Gastrocnemius medialis (tissue), 4 donors: ENCODE measurements around the gene PCSK6. TPM values are rescaled to one million over a fixed set of nuclear protein-coding genes. Genes with fewer than 3 reads are reported as not detected.

ENCODE experiments used
- ATAC-seq, 2 donors: fragments of 150-250 bp; one replicate each; pipeline ENCODE4 v1.9.1; 2016
- DNase-seq, 2 donors: peaks; one replicate each; pipeline ENCODE4 v3.0.0-alpha.2; 2019
- H3K27ac ChIP-seq, 4 donors: fragments of 200-600 bp; sonication (generic); 1 replicate in 1 of 4; 2 replicates in 3 of 4; pipeline ENCODE4 v1.5.1; 2016 to 2018; ENCODE audit warnings: mild to moderate bottlenecking in 2 of 4, moderate library complexity in 1 of 4
- H3K27me3 ChIP-seq, 3 donors: fragments of 200-600 bp; sonication (generic) in 2 of 3; 1 replicate in 1 of 3; 2 replicates in 2 of 3; pipeline versions ENCODE4 v1.5.1 to v1.6.0; 2016 to 2019; ENCODE audit warnings: mild to moderate bottlenecking in 1 of 3, moderate library complexity in 1 of 3
- H3K36me3 ChIP-seq, 2 donors: fragments of 200-600 bp; sonication (generic) in 1 of 2; one replicate each; pipeline ENCODE4 v1.5.1; 2017 to 2018
- H3K4me1 ChIP-seq, 2 donors: fragments of 200-600 bp; sonication (generic) in 1 of 2; one replicate each; pipeline ENCODE4 v1.5.1; 2016 to 2017; ENCODE audit warnings: mild to moderate bottlenecking in 2 of 2
- H3K4me3 ChIP-seq, 4 donors: fragments of 200-600 bp; sonication (generic) in 3 of 4; 1 replicate in 1 of 4; 2 replicates in 3 of 4; pipeline ENCODE4 v1.5.1; 2016 to 2019; ENCODE audit warnings: mild to moderate bottlenecking in 2 of 4
- H3K9me3 ChIP-seq, 3 donors: fragments of 200-600 bp; sonication (generic) in 2 of 3; 1 replicate in 1 of 3; 2 replicates in 2 of 3; pipeline ENCODE4 v1.5.1; 2016 to 2019
- CTCF ChIP-seq, 5 experiments: fragments of 450-650 bp in 3 of 5; fragments of 200-600 bp in 2 of 5; sonication (generic) in 2 of 5; IDR thresholded peaks in 4 of 5; conservative IDR thresholded peaks in 1 of 5; 1 replicate in 4 of 5; 2 replicates in 1 of 5; pipeline ENCODE4 v1.5.1; 2016 to 2019; ENCODE audit warnings: antibody characterized with exemption in 5 of 5, mild to moderate bottlenecking in 3 of 5, moderate library complexity in 3 of 5
- POLR2A ChIP-seq, 2 donors: fragments of 450-650 bp; IDR thresholded peaks; one replicate each; pipeline ENCODE4 v1.6.1; 2017; ENCODE audit warnings: antibody characterized with exemption in 2 of 2, mild to moderate bottlenecking in 2 of 2, moderate library complexity in 2 of 2
- in situ Hi-C, 4 donors: fragments of 200-750 bp; cut with MboI; loops; one replicate each; pipeline versions ENCODE4 v1.15.0 to v1.8.0; 2017; ENCODE audit warnings: low sequenced_read_pairs in 4 of 4
- intact Hi-C: fragments of 100-400 bp; cut with DNase I; formaldehyde crosslinking; loops from one replicate; pipeline ENCODE4 v1.15.1; 2023; ENCODE audit warnings: low total_unique reads
- total RNA-seq, 4 donors: library from RNA; depleted of rRNA; stranded (reverse); fragments of >200 nt; gene quantifications; one replicate each; pipeline versions ENCODE4 v1.1.0 to v1.2.3, GENCODE V29; 2016

PCSK6 gene
- total RNA-seq, 4 donors from 2014 or later, result 12.8 to 46.0 (median 23.6) TPM

GRCh38 chr15:101370330-101371024, 119.0 kb downstream of the PCSK6 start:
- Histone ChIP-seq H3K4me1 (peaks cover 2% of the 10 kb centered on the region in 2 donors), H3K36me3 (peaks cover 0 to 6% of the 10 kb centered on the region in 2 donors), H3K27me3 (no peaks in the 10 kb centered on the region), H3K4me3 (no peak overlapping the region), H3K9me3 (no peaks in the 10 kb centered on the region), H3K27ac (no peak overlapping the region)
- intact Hi-C loops (loop anchor here (10.0 kb wide), 1 partner anchor 66 kb away; no protein-coding TSS in a partner anchor), in situ Hi-C loops (no loop called here)
- ATAC-seq (no peak), DNase-seq (no peak)
- no peak for TF ChIP-seq POLR2A (IDR thresholded peaks at IDR 0.05)
- no peak for TF ChIP-seq CTCF (IDR thresholded peaks at IDR 0.05 in 4 of 5, conservative IDR thresholded peaks at IDR 0.05 in 1 of 5)

GRCh38 chr15:101369676-101370075, 119.8 kb downstream of the PCSK6 start:
- Histone ChIP-seq H3K4me1 (peaks cover 2% of the 10 kb centered on the region in 2 donors), H3K36me3 (peaks cover 0 to 14% of the 10 kb centered on the region in 2 donors), H3K27ac (no peak overlapping the region), H3K9me3 (no peaks in the 10 kb centered on the region), H3K27me3 (no peaks in the 10 kb centered on the region), H3K4me3 (no peak overlapping the region)
- intact Hi-C loops, result loop anchor here (10.0 kb wide), 1 partner anchor 65 kb away; no protein-coding TSS in a partner anchor
- in situ Hi-C loops, result no loop called here
- no peak for TF ChIP-seq POLR2A (IDR thresholded peaks at IDR 0.05)
- no peak for TF ChIP-seq CTCF (IDR thresholded peaks at IDR 0.05 in 4 of 5, conservative IDR thresholded peaks at IDR 0.05 in 1 of 5)
- DNase-seq (no peak), ATAC-seq (no peak)

GRCh38 chr15:101368861-101369642, 120.5 kb downstream of the PCSK6 start:
- Histone ChIP-seq H3K9me3 (no peaks in the 10 kb centered on the region), H3K4me3 (no peak overlapping the region), H3K27ac (no peak overlapping the region), H3K4me1 (peaks cover 2% of the 10 kb centered on the region in 2 donors), H3K36me3 (peaks cover 0 to 16% of the 10 kb centered on the region in 2 donors), H3K27me3 (no peaks in the 10 kb centered on the region)
- DNase-seq (no peak), ATAC-seq (no peak)
- intact Hi-C loops (no loop called here), in situ Hi-C loops (no loop called here)
- no peak for TF ChIP-seq CTCF (IDR thresholded peaks at IDR 0.05 in 4 of 5, conservative IDR thresholded peaks at IDR 0.05 in 1 of 5)
- no peak for TF ChIP-seq POLR2A (IDR thresholded peaks at IDR 0.05)

- DNase-seq, result no peak
- intact Hi-C loops (no loop called here), in situ Hi-C loops (no loop called here)
- peaks cover 0 to 16% of the 10 kb centered on the region in 2 donors for H3K36me3 ChIP-seq
- no peaks in the 10 kb centered on the region for H3K9me3 ChIP-seq
- no peak for TF ChIP-seq CTCF (IDR thresholded peaks at IDR 0.05 in 4 of 5, conservative IDR thresholded peaks at IDR 0.05 in 1 of 5)
- TF ChIP-seq POLR2A (IDR thresholded peaks at IDR 0.05), result no peak
- no peak for ATAC-seq
- H3K27ac ChIP-seq, result no peak overlapping the region
- peaks cover 2% of the 10 kb centered on the region in 2 donors for H3K4me1 ChIP-seq
- no peak overlapping the region for H3K4me3 ChIP-seq
- no peaks in the 10 kb centered on the region for H3K27me3 ChIP-seq
Measured at GRCh38 chr15:101368086-101368780, 121.3 kb downstream of the PCSK6 start.
